Tongue (tissue), 2 donors: ENCODE data around the gene BCAS1. TPM values are rescaled to one million over a fixed set of nuclear protein-coding genes. Genes with fewer than 3 reads are reported as not detected.

ENCODE experiments used
- DNase-seq: peaks from one replicate; pipeline ENCODE4 v3.0.0-alpha.2; 2015
- total RNA-seq: library from RNA; depleted of rRNA; stranded (reverse); fragments of >200 nt; gene quantifications from one replicate; pipeline ENCODE4 v1.2.3, GENCODE V29; 2014

Gene BCAS1
- total RNA-seq, 1 donor from 2014 or later: 2.4 TPM

DNA sequence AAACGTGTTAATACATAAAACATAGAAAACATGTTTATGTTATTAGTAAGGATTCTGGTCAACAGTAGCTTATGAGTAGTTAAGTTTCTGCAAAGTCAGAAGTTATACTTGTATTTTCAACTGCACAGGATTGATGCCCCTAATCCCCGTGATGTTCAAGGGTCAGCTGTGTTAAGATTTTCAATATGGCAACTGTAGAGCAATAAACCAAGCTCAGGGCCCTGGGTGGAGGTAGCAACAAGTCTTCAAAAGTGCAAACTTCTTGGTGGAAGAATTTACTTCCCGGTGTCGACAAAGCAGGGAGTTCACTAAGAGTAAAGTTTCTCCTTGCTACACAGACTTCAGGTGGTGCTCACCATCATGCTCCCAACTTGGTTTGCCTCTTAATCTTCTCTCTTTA is 4.1 kb upstream of the BCAS1 start:
- DNase-seq: no peak

DNA sequence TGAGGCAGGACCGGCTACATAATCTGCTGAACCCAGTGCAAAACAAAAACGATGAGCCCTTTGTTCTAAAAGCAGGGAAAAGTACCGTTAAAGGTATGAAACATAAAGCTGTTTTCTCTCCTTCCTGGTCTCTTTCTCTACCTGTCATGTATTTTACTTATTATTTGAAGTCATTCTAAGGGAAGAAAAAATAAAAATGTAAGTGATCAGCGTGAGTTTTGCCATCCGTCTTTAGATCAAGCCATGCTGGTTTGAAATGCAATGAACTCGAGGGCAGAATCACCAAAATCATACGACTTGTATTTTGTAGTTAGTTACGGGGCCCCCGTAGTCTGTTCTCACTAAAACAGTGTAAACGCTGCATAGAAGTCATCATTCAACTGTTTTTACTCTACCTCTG is 2.9 kb upstream of the BCAS1 start:
- DNase-seq: no peak

DNA sequence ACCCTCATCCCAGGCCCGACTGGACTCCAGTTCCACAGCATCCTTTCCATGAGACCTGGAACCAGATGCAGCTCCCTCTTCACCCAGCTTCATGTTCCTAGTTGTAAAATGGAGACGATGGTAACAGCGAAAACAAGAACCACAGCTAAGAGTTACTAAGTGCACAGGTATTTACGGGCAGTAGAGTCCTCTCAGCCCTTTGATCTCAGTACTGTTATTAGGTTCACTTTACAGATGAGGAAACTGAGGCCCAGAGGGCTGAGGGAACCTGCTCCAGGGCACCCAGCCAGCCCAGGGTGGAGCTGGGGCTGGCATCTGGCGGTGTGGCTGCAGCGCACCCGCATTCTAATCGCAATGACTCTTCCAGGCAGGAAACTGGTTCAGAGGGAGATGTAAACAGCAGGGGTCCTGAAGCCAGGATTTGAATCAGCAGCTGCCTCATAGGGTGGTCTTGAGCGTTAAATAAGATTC is 858 bp downstream of the BCAS1 start:
- no peak for DNase-seq

GRCh38 chr20:54068966-54069365 is 1.4 kb downstream of the BCAS1 start:
- DNase-seq: no peak

GRCh38 chr20:54068495-54068894 is 1.9 kb downstream of the BCAS1 start:
- no peak for DNase-seq

DNA sequence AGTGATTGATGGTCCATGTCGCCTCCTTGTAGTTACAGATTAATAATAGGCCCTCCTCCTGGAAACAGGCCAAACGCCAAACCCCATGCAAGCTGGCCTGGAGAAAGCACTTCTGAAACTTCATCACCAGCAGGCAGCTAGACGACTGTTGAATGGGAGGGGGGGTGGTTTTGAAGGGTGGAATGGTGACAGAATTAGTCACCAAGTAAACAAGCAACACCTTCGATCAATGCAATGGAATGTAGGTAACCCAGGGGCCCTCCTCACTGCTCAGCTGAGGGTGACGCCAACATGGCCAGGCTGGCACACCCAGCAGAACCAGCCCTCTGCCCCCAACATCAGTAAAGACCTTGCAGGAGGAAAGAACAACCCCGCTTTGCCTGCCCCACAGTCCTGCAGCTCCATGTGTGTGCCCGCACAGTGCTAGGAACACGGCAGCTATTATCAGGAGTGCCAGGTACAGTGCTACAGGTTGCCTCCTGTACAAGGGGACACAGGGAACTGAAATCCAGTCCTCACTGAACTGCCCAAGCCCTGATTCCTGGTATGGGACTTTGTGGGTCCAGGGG is 2.7 kb downstream of the BCAS1 start:
- peak; percentile 64 for DNase-seq

DNA sequence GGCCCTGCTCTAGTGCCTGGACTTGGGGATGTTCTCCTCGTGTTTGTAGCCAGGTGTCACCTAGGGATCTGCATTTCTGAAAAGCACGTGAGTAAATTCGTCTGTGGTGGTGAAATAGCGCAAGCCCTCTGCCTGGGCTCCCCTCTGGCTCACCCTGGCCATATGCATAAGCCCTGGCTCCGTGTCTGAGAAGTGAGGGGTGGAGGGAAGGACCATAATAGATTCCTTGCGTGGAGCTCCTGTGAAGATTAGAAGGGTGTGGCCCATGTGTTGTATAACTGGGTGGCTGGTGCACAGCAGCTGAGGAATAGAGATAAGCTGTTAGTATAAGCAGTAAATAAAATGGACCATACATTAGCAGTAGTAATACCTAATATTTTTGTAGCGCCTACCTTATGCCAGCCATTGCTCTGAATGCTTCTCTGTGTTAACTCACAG is 4.8 kb downstream of the BCAS1 start:
- no peak for DNase-seq

DNA sequence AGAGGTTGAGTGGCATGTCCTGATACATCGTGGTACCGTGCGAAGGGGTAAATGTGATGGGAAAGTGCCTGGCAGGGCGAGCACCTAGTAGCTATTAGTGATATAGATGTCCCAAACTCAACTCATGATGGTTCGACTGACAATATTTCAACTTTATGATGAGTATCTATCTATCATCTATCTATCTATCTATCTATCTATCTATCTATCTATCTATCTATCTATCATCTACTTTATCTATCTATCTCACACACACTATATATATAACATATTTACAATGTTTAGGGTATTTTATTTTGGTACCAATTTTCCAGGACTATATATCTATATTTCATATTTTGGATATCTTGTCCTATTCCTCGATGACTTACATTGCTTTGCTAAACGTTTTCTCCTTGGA is 5.5 kb downstream of the BCAS1 start:
- no peak for DNase-seq

- no peak for DNase-seq
These were observed 6.3 kb downstream of the BCAS1 start for GRCh38 chr20:54063992-54064676.

- DNase-seq: no peak
These were observed 6.8 kb downstream of the BCAS1 start for GRCh38 chr20:54063580-54063979.

DNA sequence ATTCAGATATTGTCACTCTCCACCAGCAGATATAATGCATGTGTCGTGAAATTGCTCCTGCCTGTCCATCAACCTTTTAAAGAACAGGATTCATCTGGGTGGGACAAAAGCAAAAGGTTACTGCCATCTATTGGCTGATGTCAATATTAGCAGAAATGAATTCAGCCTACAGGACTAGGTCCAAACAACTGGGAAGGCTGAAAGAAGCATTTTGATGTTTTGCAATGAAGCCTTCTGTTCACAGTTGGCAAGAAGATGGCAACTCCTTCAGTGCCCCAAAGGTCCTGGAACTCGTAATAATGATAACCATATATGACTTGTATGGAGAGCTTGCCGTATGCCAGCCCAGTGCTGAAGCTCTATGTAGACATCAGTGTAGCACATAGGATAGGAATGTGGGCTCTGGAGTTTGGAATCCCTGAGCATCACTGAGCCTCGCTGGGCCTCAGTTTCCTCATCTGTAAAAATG is 7.5 kb downstream of the BCAS1 start:
- peak; percentile 59 for DNase-seq

GRCh38 chr20:54061101-54061881 is 9.1 kb downstream of the BCAS1 start:
- no peak for DNase-seq

GRCh38 chr20:54059691-54060364 is 10.6 kb downstream of the BCAS1 start:
- DNase-seq: no peak

DNA sequence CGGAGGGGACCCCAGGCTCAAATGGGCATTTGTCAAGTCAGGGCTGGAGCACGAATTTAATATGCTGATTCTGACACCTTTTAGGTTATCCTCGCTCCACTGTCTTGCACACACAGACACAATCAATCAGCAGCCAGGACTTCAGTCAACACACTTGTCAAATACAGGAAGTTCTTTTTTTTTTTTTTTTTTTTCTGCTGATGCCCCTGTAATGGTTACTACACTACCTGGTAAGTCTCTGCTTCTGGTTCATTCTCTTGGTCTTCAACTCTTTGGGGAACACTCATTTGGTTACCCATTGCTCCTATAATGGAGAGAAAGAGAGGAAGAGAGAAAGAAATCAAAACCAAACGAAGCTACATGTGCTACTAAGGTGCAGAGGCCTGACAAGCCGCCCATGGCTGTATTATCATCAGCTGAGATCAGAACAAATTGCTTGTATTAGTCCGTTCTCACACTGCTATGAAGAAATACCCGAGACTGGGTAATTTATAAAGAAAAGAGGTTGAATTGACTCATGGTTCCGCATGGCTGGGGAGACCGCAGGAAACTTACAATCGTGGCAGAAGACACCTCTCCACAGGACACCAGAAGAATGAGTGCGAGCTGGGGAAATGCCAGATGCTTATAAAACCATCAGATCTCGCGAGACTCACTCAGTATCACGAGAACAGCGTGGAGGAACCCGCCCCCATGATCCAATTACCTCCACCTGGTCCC is 11.8 kb downstream of the BCAS1 start:
- no peak for DNase-seq

GRCh38 chr20:54056762-54057639 is 13.4 kb downstream of the BCAS1 start:
- no peak for DNase-seq

GRCh38 chr20:54054516-54054915 is 15.9 kb downstream of the BCAS1 start:
- no peak for DNase-seq

DNA sequence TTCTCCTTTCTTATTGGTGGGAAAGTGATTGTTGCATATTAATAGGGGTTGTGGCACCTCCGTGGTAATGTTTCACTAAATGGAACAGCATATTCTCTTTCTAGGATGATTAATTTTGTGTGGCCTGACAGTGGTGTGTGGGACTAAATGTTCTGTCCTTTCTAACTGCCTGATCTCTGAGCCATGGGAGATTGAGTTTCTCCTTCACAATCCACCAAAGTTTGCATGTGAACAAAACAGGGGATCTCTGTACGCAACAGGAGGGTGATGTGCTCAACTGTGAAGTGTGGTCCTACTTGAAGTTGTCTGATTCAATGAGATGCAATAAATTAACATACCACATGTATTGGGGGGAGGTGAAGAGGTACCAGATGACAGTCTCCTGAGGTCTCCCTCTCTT is 19.3 kb downstream of the BCAS1 start:
- no peak for DNase-seq

DNA sequence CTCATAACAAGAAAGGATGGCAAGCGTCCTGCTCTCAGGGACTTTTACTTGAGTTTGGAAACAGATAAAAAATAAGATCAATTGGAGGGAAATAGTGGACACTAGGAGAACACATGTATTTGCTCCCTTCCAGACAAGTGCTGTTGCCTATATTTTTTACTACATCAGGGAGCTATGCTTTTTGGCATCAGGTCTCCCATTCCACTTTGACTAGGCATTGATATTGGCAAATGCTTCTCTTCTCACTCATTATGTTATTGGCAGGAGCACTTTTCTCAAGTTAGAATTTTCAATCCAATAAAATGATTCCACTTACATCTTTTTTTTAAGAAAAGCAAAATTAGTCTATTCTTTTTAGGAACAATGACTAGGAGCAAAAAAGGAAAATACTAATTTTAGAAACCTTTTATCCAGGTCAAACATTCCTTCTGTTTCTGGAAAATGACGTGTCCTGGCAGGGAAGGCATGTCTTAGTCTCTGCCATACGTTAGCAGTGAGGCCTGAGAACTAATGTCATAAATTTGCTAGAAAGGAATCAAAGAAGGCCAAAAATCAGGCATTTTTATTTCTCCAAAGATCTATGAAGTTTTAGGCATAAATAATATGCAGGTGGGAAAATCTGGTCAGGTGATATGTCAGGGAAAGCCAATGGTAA is 21.4 kb downstream of the BCAS1 start:
- DNase-seq: no peak

DNA sequence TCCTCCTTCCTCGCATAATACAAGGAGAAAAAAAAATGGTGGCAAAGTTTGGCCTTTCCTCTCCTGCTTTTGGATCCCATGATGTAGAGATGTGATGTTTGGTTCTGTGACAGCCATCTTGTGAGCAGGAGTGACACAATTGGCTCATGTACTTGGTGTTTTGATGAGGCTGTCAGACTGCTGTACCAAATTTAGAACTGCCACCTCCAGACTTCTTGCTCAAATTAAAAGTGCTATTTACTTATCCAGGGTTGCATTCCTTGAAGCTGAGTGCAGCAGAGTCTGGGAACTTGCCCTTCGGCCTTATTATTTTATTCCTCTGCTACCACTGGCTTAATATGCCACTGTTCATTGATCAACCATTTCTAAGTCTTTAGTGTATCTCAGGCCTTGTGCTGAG is 21.9 kb downstream of the BCAS1 start:
- DNase-seq: no peak

- no peak for DNase-seq
These were observed 22.7 kb downstream of the BCAS1 start for GRCh38 chr20:54047720-54048119.
